Activated CD4-positive, alpha-beta T cell treated with anti-CD3 and anti-CD28 coated beads for 4 hours (primary cell): ENCODE data around the gene C6orf47.

Source experiments
- DNase-seq, 2 donors: peaks; one replicate each; pipeline ENCODE4 v3.0.0-alpha.2; 2020

C6orf47 gene

GRCh38 chr6:31687860-31688693, 27.5 kb upstream of the C6orf47 start:
- DNase-seq = no peak

- no peak for DNase-seq
These were observed 26.7 kb upstream of the C6orf47 start for GRCh38 chr6:31687321-31687720.

- DNase-seq = no peak
These were observed 25.9 kb upstream of the C6orf47 start for GRCh38 chr6:31686483-31686882.

- no peak for DNase-seq
These were observed 23.0 kb upstream of the C6orf47 start for GRCh38 chr6:31683591-31683990.

GRCh38 chr6:31681135-31681671, 20.6 kb upstream of the C6orf47 start:
- DNase-seq = peak; percentile 34 to 36

- peak; percentile 59 to 62 for DNase-seq
These were observed 19.9 kb upstream of the C6orf47 start, which contains the start of gene LY6G5C for GRCh38 chr6:31680226-31681134. TSS of gene LY6G5C (minus strand) at chr6:31681067. CDS start at chr6:31680373, 694 bp downstream.

GRCh38 chr6:31677955-31678354, 17.4 kb upstream of the C6orf47 start:
- no peak for DNase-seq

GRCh38 chr6:31676904-31677303, 16.3 kb upstream of the C6orf47 start:
- DNase-seq = no peak

GRCh38 chr6:31676322-31676903, 15.8 kb upstream of the C6orf47 start:
- no peak for DNase-seq

- DNase-seq = no peak
These were observed 9.1 kb upstream of the C6orf47 start, which contains the start of gene LY6G5B for GRCh38 chr6:31669676-31670075. TSS of gene LY6G5B (plus strand) at chr6:31669976. CDS start at chr6:31670951, 975 bp downstream.

- DNase-seq = no peak
These were observed 5.9 kb upstream of the C6orf47 start for GRCh38 chr6:31666337-31666965.

- DNase-seq = peak; percentile 97 to 98
These were observed 5.1 kb upstream of the C6orf47 start, which contains the start of gene CSNK2B for GRCh38 chr6:31665501-31666336. TSS of gene CSNK2B (plus strand) at chr6:31666080. CDS start at chr6:31666832, 752 bp downstream.

GRCh38 chr6:31664790-31665500, 4.4 kb upstream of the C6orf47 start, which contains the start of gene GPANK1:
TSS of gene GPANK1 (minus strand) at chr6:31664997. CDS start at chr6:31664478, 519 bp downstream.
- DNase-seq = peak; percentile 85 to 87

- DNase-seq = no peak
These were observed 3.6 kb upstream of the C6orf47 start for GRCh38 chr6:31663961-31664789.

GRCh38 chr6:31663126-31663960, 2.8 kb upstream of the C6orf47 start:
- no peak for DNase-seq

- no peak for DNase-seq
These were observed 1.6 kb upstream of the C6orf47 start for GRCh38 chr6:31662124-31662723.

GRCh38 chr6:31661262-31662123, 915 bp upstream of the C6orf47 start:
- DNase-seq = no peak
